Peyer's patch (tissue), 4 donors: Measurements from ENCODE around the gene MARS1. TPM values are rescaled to one million over a fixed set of nuclear protein-coding genes. Genes with fewer than 3 reads are reported as not detected.

Source experiments
- DNase-seq, 3 donors: peaks; one replicate each; pipeline ENCODE4 v3.0.0-alpha.2; 2017 to 2019
- H3K27ac ChIP-seq, 4 donors: fragments of 200-600 bp; sonication (generic); one replicate each; pipeline ENCODE4 v1.5.1; 2016 to 2019
- H3K27me3 ChIP-seq, 2 donors: fragments of 200-600 bp; sonication (generic); one replicate each; pipeline ENCODE4 v1.5.1; 2019
- H3K36me3 ChIP-seq, 3 donors: fragments of 200-600 bp; sonication (generic); one replicate each; pipeline ENCODE4 v1.5.1; 2016 to 2019
- H3K4me1 ChIP-seq, 4 donors: fragments of 200-600 bp; sonication (generic); one replicate each; pipeline ENCODE4 v1.5.1; 2016 to 2019
- H3K4me3 ChIP-seq, 4 donors: fragments of 200-600 bp; sonication (generic); 1 replicate in 3 of 4; 2 replicates in 1 of 4; pipeline ENCODE4 v1.5.1; 2016 to 2019; ENCODE audit warnings: mild to moderate bottlenecking in 1 of 4
- H3K9me3 ChIP-seq, 4 donors: fragments of 200-600 bp; sonication (generic); one replicate each; pipeline ENCODE4 v1.5.1; 2016 to 2019; ENCODE audit warnings: mild to moderate bottlenecking in 1 of 4
- POLR2A ChIP-seq, 2 donors: fragments of 450-650 bp; IDR thresholded peaks; one replicate each; pipeline ENCODE4 v1.5.1; 2017; ENCODE audit warnings: antibody characterized with exemption in 2 of 2, mild to moderate bottlenecking in 2 of 2, moderate library complexity in 2 of 2
- total RNA-seq, 4 donors: library from RNA; depleted of rRNA; stranded (reverse); fragments of >200 nt; gene quantifications; one replicate each; pipeline ENCODE4 v1.1.0, GENCODE V29; 2016
- TF ChIP-seq, protein P1 (sequence below), 6 experiments: fragments of 450-650 bp in 4 of 6; fragments of 200-600 bp in 2 of 6; sonication (generic) in 1 of 6; IDR thresholded peaks; one replicate each; pipeline ENCODE4 v1.5.1; 2017 to 2019; ENCODE audit warnings: antibody characterized with exemption in 6 of 6, mild to moderate bottlenecking in 3 of 6, moderate library complexity in 1 of 6

The MARS1 gene
- total RNA-seq, 4 donors from 2014 or later: 40.6 to 97.4 (median 63.5) TPM

DNA sequence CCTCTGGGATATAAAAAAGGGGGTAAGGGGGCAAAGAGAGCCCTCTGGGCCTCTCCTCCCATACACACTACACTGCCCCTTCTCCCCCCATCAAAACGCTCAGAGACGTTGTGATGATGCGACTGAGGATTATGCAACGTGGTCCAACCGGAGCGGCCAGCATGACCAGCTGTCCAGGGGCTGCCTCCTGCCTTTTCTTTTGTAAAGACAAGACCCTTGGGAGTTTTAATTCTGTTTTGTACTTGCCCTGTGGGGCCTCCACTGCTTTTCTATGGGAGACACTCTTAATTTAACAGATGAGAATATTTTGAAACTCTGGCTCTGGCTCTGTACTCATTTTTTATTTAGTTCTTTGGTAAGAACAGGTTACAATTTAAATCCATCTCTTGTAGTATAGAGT is 42.0 kb downstream of the MARS1 start:
- no peak overlapping the region for H3K27ac ChIP-seq
- no peak for TF ChIP-seq POLR2A (IDR thresholded peaks at IDR 0.05)
- TF ChIP-seq, protein P1, sequence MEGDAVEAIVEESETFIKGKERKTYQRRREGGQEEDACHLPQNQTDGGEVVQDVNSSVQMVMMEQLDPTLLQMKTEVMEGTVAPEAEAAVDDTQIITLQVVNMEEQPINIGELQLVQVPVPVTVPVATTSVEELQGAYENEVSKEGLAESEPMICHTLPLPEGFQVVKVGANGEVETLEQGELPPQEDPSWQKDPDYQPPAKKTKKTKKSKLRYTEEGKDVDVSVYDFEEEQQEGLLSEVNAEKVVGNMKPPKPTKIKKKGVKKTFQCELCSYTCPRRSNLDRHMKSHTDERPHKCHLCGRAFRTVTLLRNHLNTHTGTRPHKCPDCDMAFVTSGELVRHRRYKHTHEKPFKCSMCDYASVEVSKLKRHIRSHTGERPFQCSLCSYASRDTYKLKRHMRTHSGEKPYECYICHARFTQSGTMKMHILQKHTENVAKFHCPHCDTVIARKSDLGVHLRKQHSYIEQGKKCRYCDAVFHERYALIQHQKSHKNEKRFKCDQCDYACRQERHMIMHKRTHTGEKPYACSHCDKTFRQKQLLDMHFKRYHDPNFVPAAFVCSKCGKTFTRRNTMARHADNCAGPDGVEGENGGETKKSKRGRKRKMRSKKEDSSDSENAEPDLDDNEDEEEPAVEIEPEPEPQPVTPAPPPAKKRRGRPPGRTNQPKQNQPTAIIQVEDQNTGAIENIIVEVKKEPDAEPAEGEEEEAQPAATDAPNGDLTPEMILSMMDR (IDR thresholded peaks at IDR 0.05): no peak
- no peaks in the 10 kb centered on the region for H3K9me3 ChIP-seq
- H3K36me3 ChIP-seq: peaks cover 0 to 99% (median 4%) of the 10 kb centered on the region in 3 donors
- DNase-seq: no peak
- H3K4me1 ChIP-seq: peaks cover 0 to 13% (median 0%) of the 10 kb centered on the region in 4 donors
- H3K27me3 ChIP-seq: no peaks in the 10 kb centered on the region
- H3K4me3 ChIP-seq: no peak overlapping the region

DNA sequence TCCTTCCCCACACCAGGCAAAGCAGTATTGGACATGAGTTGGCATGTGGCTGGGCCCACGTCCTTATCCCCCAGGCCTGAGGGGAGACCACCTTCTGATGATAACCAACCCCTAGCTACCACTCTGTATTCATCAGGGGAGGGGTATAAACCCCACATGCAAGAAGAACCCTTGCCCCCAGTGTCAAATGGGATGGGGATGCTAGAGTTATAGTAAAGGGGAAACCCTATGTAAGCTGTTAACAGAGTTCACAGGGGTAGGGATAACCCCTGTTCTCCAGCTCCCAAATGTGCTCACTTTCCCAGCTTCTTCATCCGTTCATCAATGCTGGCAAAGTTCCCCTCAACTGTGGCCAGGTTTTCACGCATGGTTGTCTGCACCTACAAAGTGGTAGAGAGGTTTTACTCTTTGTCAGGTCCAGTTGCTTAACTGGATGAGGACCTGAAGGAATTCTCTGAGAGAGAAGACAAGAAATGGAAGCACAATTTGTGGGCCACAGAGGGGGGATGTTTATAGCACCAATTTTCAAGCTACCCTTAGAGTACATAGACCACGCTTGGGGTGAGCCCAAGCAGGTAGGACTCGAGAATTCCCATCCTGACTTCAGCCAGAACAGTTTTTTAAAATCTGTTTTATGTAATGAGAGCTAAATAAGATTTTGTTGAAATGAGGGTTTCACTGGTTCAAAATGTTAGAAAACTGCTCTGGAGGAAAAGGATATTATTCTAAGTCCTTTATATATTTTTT is 42.7 kb downstream of the MARS1 start:
- Histone ChIP-seq H3K4me1 (peaks cover 0 to 5% (median 0%) of the 10 kb centered on the region in 4 donors), H3K27me3 (no peaks in the 10 kb centered on the region), H3K27ac (no peak overlapping the region), H3K9me3 (no peaks in the 10 kb centered on the region), H3K4me3 (no peak overlapping the region), H3K36me3 (peaks cover 0 to 100% (median 4%) of the 10 kb centered on the region in 3 donors)
- no peak for TF ChIP-seq POLR2A (IDR thresholded peaks at IDR 0.05)
- TF ChIP-seq, protein P1 (IDR thresholded peaks at IDR 0.05): no peak
- DNase-seq: no peak

DNA sequence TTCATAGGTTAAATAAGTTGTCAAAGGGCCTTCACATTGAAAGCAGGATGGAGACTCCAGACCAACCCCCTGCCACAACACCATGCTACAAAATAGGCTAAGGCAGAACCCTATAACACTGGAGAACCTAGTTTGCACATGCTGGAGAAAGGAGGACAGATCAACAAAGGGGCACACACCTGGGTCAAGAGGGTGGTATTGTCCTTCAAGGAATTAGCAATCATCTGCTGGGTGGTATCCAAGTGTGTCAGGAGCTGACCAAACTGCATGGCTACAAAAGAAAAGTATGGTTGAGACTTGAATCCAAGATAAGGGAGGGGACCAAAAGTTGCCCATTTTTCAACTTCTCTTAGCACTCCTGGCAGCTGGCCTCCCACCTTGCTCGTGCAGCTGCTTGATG is 44.0 kb downstream of the MARS1 start:
- DNase-seq: no peak
- no peaks in the 10 kb centered on the region for H3K9me3 ChIP-seq
- TF ChIP-seq, protein P1 (IDR thresholded peaks at IDR 0.05): no peak
- TF ChIP-seq POLR2A (IDR thresholded peaks at IDR 0.05): no peak
- H3K27me3 ChIP-seq: no peaks in the 10 kb centered on the region
- H3K4me1 ChIP-seq: no peaks in the 10 kb centered on the region
- no peak overlapping the region for H3K4me3 ChIP-seq
- H3K27ac ChIP-seq: no peak overlapping the region
- H3K36me3 ChIP-seq: peaks cover 0 to 88% (median 4%) of the 10 kb centered on the region in 3 donors

DNA sequence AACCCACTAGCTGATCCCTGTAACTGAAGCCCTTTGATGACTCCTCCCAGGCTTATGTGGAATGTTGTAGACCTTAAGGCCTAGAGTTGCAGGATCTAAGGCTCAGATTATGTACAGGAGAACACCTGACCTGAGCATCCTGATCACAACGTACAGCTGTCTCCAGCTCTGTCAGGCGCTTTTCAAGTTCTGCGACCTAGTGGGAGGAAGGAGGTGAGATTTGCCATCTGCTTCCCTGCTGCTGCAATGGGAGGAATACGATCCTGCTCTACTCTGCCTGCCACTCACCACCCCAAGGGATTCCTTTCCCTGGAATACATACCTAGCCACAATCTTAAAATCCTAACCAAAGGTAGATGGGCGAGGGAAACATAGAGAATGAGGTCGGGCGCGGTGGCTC is 45.2 kb downstream of the MARS1 start:
- no peaks in the 10 kb centered on the region for H3K4me1 ChIP-seq
- H3K9me3 ChIP-seq: no peaks in the 10 kb centered on the region
- no peak for DNase-seq
- H3K4me3 ChIP-seq: no peak overlapping the region
- TF ChIP-seq, protein P1 (IDR thresholded peaks at IDR 0.05): no peak
- no peak for TF ChIP-seq POLR2A (IDR thresholded peaks at IDR 0.05)
- no peak overlapping the region for H3K27ac ChIP-seq
- peaks cover 0 to 85% (median 4%) of the 10 kb centered on the region in 3 donors for H3K36me3 ChIP-seq
- H3K27me3 ChIP-seq: no peaks in the 10 kb centered on the region

DNA sequence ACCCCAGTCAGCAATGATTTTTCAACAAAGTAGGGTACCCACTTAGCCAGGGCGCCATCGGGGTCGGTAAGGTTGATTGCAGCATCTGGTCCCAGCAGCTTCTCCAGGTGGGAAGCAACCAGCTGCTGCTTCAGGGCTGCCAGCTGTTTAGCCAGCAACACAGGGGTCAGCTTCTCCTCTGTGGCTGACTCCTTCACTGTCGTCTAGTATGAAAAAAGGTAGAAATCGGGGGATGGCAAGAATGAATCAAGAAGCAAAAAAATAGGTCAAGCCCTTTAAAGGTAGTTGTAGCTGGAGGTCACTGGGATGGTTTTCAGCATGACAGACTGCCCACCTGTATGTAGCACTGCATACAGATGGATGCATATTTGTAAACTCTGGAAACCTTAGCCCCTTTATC is 46.4 kb downstream of the MARS1 start:
- Histone ChIP-seq H3K4me1 (no peaks in the 10 kb centered on the region), H3K4me3 (no peak overlapping the region), H3K36me3 (peaks cover 0 to 85% (median 4%) of the 10 kb centered on the region in 3 donors), H3K9me3 (no peaks in the 10 kb centered on the region), H3K27ac (no peak overlapping the region), H3K27me3 (no peaks in the 10 kb centered on the region)
- no peak for DNase-seq
- no peak for TF ChIP-seq POLR2A (IDR thresholded peaks at IDR 0.05)
- TF ChIP-seq, protein P1 (IDR thresholded peaks at IDR 0.05): no peak
